Activated naive CD4-positive, alpha-beta T cell treated with anti-CD3 and anti-CD28 coated beads for 36 hours (primary cell): ENCODE results near the gene MGAT1. TPM values are rescaled to one million over a fixed set of nuclear protein-coding genes. Genes with fewer than 3 reads are reported as not detected.
"Not testable (repeated sequence)": the region's sequence is repeated elsewhere in the genome, so short reads cannot be mapped to it uniquely, and the experiment has no call there.

Experiments used
- CTCF ChIA-PET: fragments of 350-600 bp; sonication (Branson Sonifier 250); formaldehyde crosslinking; loops from one replicate; lab custom pipeline; 2021; ENCODE audit warnings: antibody characterized with exemption; lab: Charles Lee
- DNase-seq: peaks from one replicate; pipeline ENCODE4 v3.0.0-alpha.2; 2020
- H3K27ac Mint-ChIP-seq: one replicate; pipeline ENCODE4 v1.8.0; 2021; ENCODE audit warnings: mild to moderate bottlenecking, mixed read lengths
- H3K27me3 Mint-ChIP-seq: one replicate; pipeline ENCODE4 v1.8.0; 2021; ENCODE audit warnings: low read depth, mixed read lengths
- H3K36me3 Mint-ChIP-seq: one replicate; pipeline ENCODE4 v1.8.0; 2021; ENCODE audit warnings: low read depth, mixed read lengths
- H3K4me1 Mint-ChIP-seq: one replicate; pipeline ENCODE4 v1.8.0; 2021; ENCODE audit warnings: low read depth, mixed read lengths
- H3K4me3 Mint-ChIP-seq: one replicate; pipeline ENCODE4 v1.8.0; 2021; ENCODE audit warnings: mild to moderate bottlenecking, moderate library complexity, mixed read lengths
- H3K9me3 Mint-ChIP-seq: one replicate; pipeline ENCODE4 v1.8.0; 2021; ENCODE audit warnings: mixed read lengths
- intact Hi-C: fragments of 100-400 bp; cut with micrococcal nuclease; formaldehyde crosslinking; loops from one replicate; pipeline ENCODE4 v1.15.1; 2023
- total RNA-seq, 2 experiments: library from RNA; stranded (reverse); gene quantifications; one replicate each; pipeline ENCODE4 v1.2.3, GENCODE V29; 2021

The MGAT1 gene
- total RNA-seq, 2 experiments from 2014 or later: 70.0 to 75.2 TPM

- CTCF ChIA-PET: no interaction called here
- Mint-ChIP-seq H3K4me3 (no peak overlapping the region), H3K27me3 (peaks cover 5% of the 10 kb centered on the region), H3K36me3 (no peaks in the 10 kb centered on the region), H3K9me3 (peaks cover 9% of the 10 kb centered on the region), H3K4me1 (no peaks in the 10 kb centered on the region), H3K27ac (no peak overlapping the region)
- DNase-seq: no peak
- intact Hi-C loops: no loop called here
These were observed 30.8 kb downstream of the MGAT1 start for GRCh38 chr5:180771839-180772238.

GRCh38 chr5:180769821-180770220, 32.8 kb downstream of the MGAT1 start:
- intact Hi-C loops: no loop called here
- CTCF ChIA-PET: interaction anchor here (0.8 kb wide), 1 partner anchor 15 kb away, joined by 3 read pairs; no protein-coding TSS in a partner anchor
- no peak for DNase-seq
- no peaks in the 10 kb centered on the region for H3K36me3 Mint-ChIP-seq
- no peak overlapping the region for H3K27ac Mint-ChIP-seq
- H3K4me3 Mint-ChIP-seq: no peak overlapping the region
- H3K4me1 Mint-ChIP-seq: no peaks in the 10 kb centered on the region
- peaks cover 20% of the 10 kb centered on the region for H3K27me3 Mint-ChIP-seq
- peaks cover 12% of the 10 kb centered on the region for H3K9me3 Mint-ChIP-seq

- H3K36me3 Mint-ChIP-seq: no peaks in the 10 kb centered on the region
These were observed 47.0 kb downstream of the MGAT1 start for GRCh38 chr5:180755601-180756000.

GRCh38 chr5:180744253-180744652, 58.4 kb downstream of the MGAT1 start:
- Mint-ChIP-seq H3K9me3 (no peaks in the 10 kb centered on the region), H3K27me3 (peaks cover 5% of the 10 kb centered on the region), H3K27ac (no peak overlapping the region), H3K36me3 (no peaks in the 10 kb centered on the region), H3K4me3 (no peak overlapping the region), H3K4me1 (no peaks in the 10 kb centered on the region)
- CTCF ChIA-PET: no interaction called here
- intact Hi-C loops: no loop called here
- DNase-seq: no peak

More at GRCh38 chr5:180755601-180756000, 47.0 kb downstream of the MGAT1 start:
- Mint-ChIP-seq H3K9me3 (peaks cover 25% of the 10 kb centered on the region), H3K4me3 (no peak overlapping the region), H3K27ac (no peak overlapping the region), H3K27me3 (peaks cover 15% of the 10 kb centered on the region), H3K4me1 (no peaks in the 10 kb centered on the region)
- intact Hi-C loops: no loop called here
- CTCF ChIA-PET: no interaction called here
- DNase-seq: no peak

GRCh38 chr5:180742727-180743126, 59.9 kb downstream of the MGAT1 start:
- Mint-ChIP-seq H3K4me1 (no peaks in the 10 kb centered on the region), H3K36me3 (no peaks in the 10 kb centered on the region), H3K27ac (no peak overlapping the region), H3K9me3 (no peaks in the 10 kb centered on the region), H3K4me3 (no peak overlapping the region), H3K27me3 (peaks cover 15% of the 10 kb centered on the region)
- intact Hi-C loops: no loop called here
- CTCF ChIA-PET: interaction anchor here (1.0 kb wide), 1 partner anchor 78 kb away, joined by 3 read pairs; no protein-coding TSS in a partner anchor
- DNase-seq: no peak

GRCh38 chr5:180740953-180741352, 61.7 kb downstream of the MGAT1 start:
- H3K36me3 Mint-ChIP-seq, H3K4me3 Mint-ChIP-seq, DNase-seq, intact Hi-C loops, CTCF ChIA-PET, H3K27ac Mint-ChIP-seq, H3K9me3 Mint-ChIP-seq, H3K4me1 Mint-ChIP-seq: not testable (repeated sequence)
- H3K27me3 Mint-ChIP-seq: peaks cover 15% of the 10 kb centered on the region

GRCh38 chr5:180739958-180740357, 62.6 kb downstream of the MGAT1 start, which contains the start of gene OR2Y1:
Gene OR2Y1, minus strand, starts transcription at chr5:180740058. Its CDS starts 0 bp downstream, at chr5:180740058.
- Mint-ChIP-seq H3K9me3 (no peaks in the 10 kb centered on the region), H3K4me1 (no peaks in the 10 kb centered on the region), H3K36me3 (no peaks in the 10 kb centered on the region), H3K4me3 (no peak within 1 kb of the TSS), H3K27me3 (peaks cover 15% of the 10 kb centered on the region), H3K27ac (no peak within 1 kb of the TSS)
- CTCF ChIA-PET: no interaction called here
- no peak for DNase-seq
- intact Hi-C loops: no loop called here

- Mint-ChIP-seq H3K4me3 (no peak overlapping the region), H3K9me3 (no peaks in the 10 kb centered on the region), H3K36me3 (no peaks in the 10 kb centered on the region), H3K27ac (no peak overlapping the region), H3K4me1 (no peaks in the 10 kb centered on the region), H3K27me3 (peaks cover 15% of the 10 kb centered on the region)
- CTCF ChIA-PET: no interaction called here
- no peak for DNase-seq
- intact Hi-C loops: no loop called here
These were observed 63.3 kb downstream of the MGAT1 start for GRCh38 chr5:180739271-180739670.

GRCh38 chr5:180736536-180736935, 66.1 kb downstream of the MGAT1 start:
- peaks cover 15% of the 10 kb centered on the region for H3K27me3 Mint-ChIP-seq
- no peak overlapping the region for H3K27ac Mint-ChIP-seq
- H3K4me3 Mint-ChIP-seq: no peak overlapping the region
- H3K9me3 Mint-ChIP-seq: no peaks in the 10 kb centered on the region
- CTCF ChIA-PET: no interaction called here
- no peaks in the 10 kb centered on the region for H3K4me1 Mint-ChIP-seq
- intact Hi-C loops: no loop called here
- DNase-seq: no peak
- H3K36me3 Mint-ChIP-seq: no peaks in the 10 kb centered on the region

Other genes with a start within 250 kb of the MGAT1 start
- gene SCGB3A1, start 211.3 kb downstream of the MGAT1 start, total RNA-seq: not detected
- gene FLT4, start 153.2 kb downstream of the MGAT1 start, total RNA-seq: 1 to 10 TPM; 1.5 to 2.7 TPM
- gene OR2Y1, start 62.7 kb downstream of the MGAT1 start, total RNA-seq: not detected
- 10 to 100 TPM; 21.5 to 23.6 TPM for gene ZFP62, start 58.5 kb upstream of the MGAT1 start, total RNA-seq
- not detected for gene BTNL8, start 96.4 kb upstream of the MGAT1 start, total RNA-seq
- gene BTNL3, start 186.0 kb upstream of the MGAT1 start, total RNA-seq: not detected
- gene BTNL9, start 237.5 kb upstream of the MGAT1 start, total RNA-seq: not detected